Activated CD8-positive, alpha-beta memory T cell treated with anti-CD3 and anti-CD28 coated beads for 1 hour (primary cell): Measurements from ENCODE around the gene NLK.
"Not testable (repeated sequence)": the region's sequence is repeated elsewhere in the genome, so short reads cannot be mapped to it uniquely, and the experiment has no call there.

Experiments
- DNase-seq, 2 donors: peaks; one replicate each; pipeline ENCODE4 v3.0.0-alpha.2; 2020; ENCODE audit warnings: low read depth in 1 of 2; ENCODE audit errors: extremely low read depth in 1 of 2

NLK gene

DNA sequence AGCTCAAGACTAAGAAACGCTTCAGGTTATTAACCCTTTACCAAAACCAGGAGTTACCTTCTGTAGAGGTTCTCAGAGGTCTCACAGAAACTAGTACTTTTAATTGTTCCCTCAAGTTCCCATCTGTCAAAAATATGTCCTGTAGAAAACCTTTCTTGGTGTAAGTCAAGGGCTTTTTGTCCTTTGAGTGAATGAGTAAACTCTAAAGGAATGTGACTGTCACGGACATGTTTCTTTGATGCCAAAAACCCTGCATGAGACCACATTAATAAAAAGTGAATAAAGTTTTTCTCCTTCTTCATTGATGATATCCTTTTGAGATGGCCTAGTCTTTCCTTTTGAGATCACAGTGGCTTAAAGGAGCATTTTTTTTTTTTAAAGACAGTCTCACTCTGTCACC is 102.9 kb downstream of the NLK start:
- no peak for DNase-seq

DNA sequence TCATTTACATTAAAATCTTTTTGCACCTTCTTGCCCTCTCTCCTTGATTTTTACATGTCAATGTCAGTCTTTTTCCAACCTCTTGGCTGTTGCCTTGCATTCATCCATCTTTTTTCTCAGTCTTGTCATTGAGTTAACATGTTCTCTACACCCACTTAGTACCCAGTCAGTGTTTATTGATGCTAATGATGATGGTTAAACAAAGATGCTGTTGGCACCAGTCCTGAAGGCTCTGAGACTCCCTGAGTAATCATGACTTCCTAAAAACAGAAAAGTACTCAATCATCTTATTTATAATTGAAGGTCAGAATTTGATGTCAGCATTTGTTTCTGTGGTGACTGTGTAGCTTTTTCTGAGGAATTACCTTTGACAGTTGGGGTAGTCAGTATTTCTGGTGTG is 104.5 kb downstream of the NLK start:
- no peak for DNase-seq

DNA sequence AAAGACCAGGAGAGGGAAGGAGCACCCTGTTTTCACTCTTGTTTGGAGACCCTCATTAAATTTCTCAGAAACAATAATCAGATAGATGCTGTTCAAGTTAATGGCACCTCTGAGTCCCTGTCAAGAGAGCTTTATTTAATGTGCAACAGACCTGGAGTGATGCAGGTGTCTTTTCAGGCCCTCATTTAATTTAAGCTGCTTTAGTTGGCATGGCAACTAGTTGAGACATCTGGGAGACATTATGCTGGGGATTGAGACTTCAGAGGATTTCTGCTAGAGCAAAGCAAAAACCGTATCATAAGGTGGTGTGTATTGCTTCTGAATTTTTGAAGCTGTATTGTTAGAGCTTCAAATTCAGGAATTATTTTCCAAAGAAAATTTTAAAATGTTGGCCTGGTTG is 108.5 kb downstream of the NLK start:
- no peak for DNase-seq

DNA sequence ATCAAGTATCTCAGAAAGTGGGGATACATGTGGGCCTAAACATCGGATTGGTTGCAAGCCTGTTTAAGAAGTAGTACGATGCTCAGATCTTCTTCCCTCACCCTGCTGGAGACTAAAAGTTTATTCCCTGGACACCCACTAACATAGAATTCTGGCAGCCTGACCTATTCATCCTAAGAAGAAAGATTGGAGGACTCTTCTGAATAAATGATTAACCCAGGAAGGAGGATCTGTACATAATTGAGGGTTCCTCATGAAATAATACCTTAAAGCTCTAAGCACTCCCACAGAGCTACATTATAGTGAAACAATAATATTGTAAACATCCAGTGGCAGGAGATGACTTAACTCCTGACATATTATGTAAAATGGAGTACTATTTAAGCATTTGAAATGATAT is 111.7 kb downstream of the NLK start:
- no peak for DNase-seq

DNA sequence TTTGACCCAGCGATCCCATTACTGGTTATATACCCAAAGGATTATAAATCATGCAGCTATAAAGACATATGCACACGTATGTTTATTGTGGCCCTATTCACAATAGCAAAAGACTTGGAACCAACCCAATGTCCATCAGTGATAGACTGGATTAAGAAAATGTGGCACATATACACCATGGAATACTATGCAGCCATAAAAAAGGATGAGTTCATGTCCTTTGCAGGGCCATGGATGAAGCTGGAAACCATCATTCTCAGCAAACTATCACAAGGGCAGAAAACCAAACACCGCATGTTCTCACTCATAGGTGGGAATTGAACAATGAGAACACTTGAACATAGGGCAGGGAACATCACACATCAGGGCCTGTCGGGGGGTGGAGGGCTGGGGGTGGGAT is 112.9 kb downstream of the NLK start:
- DNase-seq: not testable (repeated sequence)

DNA sequence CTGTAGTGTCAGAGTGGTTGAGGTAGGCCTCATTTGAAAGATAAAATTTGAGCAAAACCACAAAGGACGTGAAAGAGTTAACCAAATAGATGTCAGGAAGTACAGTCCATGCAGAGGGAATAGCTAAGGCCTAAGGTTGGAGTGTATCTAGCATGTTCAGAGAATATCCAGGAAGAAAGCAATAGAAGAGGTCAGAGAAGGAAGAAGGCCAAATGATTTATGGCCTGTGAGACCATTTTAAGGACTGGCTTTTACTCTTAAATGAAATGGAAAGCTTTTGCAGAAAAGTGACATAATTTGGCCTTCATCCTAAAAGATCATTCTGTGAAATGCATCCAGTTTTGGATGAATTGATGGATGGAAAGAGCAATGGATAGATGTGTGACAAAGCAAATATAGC is 116.5 kb downstream of the NLK start:
- DNase-seq: no peak

DNA sequence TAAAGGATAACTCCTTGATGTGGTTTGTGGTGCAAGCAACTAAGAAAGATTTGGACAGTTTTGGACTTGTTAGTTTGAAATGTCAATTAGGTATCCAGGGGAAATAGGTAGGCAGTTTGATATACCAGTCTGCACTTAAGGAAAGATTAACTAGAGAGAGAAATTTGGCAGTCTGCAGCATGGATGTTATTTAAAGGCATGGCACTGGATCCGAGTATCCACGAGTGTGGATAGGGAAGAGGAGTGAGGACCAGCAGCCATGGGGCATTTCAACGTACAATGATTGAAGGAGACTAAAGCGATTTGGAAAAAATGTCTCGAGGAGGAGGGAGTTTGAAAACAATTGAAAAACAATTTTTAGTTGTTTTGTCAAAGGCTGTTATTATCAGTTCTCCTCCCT is 117.4 kb downstream of the NLK start:
- no peak for DNase-seq

DNA sequence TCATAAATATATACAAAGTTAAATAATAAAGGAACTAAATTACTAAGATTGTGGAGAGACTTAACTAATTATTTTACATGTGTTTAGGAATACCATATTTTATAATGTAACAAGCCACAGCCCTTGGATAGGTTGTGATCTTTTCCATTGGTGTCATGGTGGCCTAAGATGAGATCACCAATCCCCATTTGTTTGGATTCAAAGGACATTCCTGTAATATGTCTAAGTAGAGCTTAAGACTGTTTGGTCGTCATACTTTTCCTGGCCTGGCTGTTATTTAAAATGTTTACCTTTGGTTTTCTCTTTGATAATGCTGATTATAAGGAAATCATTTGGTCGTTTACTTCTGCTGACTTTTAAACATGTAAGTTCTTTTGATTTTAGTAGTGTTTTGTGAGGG is 118.1 kb downstream of the NLK start:
- DNase-seq: no peak

DNA sequence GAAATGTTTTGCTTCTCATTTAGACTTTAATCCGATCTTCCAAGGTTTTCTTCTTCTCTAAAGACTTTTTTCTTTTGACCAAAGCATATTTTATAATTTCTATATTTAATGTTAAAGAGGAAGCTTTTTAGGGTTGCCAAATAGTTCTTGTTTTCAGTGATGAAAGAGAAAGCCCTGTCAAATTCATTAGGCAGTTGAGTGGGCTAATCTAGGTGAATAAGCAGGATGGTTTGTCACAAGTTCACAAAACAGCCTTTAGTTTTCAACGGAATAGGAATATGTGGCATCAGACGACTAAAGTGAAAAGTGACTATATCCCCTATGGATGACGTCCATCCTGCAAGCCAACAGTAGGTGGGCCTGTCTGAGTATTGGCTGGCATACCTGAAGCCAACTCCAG is 118.8 kb downstream of the NLK start:
- no peak for DNase-seq

DNA sequence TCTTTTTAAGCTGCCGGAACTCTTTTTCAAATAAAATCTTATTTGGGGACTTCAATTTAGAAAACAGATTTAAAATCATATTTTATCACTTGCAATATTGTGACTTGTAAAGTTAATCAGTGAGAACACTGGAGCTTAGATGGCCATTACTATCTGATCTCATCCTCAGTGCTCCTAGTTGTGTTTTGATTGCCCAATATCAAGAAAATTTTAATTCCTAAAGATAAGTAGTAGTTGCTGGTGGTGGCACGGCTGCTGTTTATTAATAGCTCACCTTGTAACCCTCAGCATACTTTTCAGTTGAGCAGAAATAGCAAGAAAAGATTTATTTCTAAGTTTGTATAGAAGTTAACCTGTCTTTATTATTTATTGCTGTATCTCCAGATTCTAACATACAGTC is 124.0 kb downstream of the NLK start:
- DNase-seq: no peak

DNA sequence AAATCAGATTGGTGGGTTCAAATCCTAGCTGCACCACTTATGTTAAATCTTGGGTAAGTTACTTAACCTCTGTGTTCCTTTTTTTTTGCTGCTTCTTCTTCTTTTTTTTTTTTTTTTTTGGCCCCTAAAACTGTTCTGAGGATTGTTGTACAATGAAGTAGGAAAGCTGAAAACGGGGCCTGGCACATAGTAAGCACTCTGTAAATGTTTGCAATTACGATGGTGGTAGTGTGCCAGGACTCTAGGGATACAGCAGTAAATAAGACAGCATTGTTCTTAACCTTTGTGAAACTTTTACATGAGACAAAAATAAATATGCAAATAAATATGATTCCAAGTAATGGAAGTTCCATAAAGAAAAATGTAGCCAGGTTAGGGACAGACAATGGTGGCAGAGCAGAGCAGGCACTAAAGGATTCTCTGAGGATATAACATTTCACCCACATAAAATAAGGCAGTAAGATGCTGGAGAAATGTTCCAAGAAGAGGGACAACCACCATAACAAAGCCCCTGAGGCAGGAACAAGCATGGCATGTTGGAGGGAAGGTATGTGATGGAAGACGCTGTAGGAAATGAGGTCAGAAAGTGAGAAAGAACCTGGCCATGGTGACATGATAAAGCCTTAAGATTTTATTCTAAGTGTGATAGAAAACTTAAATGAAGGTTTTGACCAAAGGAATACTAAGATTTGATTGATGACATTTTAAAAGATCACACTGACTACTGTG is 127.3 kb downstream of the NLK start:
- no peak for DNase-seq

DNA sequence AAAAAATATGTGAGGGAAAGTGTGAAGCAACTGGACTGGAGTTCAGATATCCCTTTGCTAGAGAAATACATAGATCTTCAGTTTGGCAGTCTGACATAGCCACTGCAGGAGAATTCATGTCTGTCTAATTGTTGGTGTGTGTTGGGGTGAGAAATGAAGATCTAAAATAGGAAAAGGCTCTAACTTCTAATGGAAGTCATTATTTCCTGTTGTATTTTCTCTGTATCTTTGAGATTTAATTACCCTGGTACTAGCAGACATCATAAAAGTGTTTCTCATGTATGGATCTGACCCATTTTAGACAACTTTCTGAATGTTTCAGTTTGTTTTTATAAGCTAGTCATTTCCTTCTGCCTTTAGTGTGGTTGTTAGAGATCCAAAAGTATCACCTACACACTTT is 128.3 kb downstream of the NLK start:
- no peak for DNase-seq

DNA sequence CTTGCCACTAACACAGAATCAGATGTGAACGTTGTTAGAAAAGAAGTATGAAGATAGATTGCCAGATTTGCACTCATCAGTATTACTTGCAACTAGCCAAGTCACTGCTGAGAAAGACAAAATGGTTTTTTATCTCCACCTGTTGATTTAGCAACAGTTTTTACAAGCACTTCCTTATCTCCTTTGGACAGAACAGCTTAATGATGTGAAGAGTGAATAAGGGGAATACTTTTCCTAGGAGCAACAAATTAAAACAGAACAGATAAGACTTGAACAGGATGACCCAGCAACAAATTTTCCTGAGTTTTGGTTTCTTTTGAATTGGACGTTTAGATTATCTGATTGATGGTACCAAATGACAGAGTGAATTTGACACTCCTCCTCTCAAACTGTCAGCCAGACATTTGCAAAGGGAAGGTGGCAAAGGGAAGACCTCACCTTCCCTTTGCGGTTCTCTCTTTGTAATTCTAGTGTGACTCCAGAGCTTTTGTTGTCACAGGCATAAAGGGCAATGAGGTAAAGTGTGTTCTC is 130.6 kb downstream of the NLK start:
- DNase-seq: no peak

DNA sequence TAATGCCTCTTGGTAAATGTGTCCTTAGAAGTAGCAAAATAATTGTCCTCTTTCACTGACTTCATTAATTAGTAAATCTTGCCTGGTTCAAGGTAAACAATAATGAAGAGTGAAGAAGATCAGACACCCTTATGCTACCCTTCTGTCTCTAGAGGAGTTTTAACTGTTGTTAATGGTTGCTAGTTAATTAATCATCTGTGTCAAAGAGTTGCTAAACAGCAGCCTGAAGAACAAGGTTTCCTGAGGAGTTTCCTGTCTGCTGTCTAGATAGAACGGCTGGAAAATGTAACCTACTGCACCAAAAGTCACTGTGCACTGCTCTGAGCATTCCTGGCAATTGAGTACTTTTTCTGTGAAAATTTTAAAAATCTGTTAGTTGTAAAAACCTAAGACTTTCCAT is 131.3 kb downstream of the NLK start:
- no peak for DNase-seq

DNA sequence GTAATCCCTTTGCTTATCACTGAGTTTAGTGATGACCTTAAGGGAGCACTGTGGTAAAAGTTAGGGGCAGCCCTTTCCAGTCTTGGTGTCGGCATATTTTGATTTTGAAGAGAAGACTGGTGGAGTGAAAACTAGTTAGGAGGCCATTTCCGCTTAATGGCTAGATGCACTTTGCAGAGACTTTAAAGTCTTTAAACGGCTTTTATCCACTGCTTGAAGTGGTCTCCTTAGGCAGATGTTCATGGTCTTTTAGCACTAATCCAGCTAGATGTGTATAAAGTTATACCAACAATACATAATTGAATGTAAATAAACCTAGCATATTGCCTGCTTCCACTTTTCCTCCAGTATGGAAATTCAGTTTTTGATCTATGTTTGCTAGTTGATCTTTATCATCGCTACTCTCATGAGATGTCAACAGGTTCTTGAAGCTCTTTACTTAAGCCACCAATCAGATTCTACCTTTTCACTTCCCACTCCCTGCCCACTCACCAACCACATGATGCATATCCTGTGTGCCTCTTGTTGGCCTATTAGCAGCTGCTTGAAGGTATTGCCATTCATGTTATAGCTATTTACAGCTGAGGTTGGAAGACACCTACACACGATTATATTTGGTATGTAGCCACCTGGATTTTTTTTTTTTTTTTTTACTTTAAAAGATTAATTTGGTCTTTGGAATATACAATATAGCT is 132.0 kb downstream of the NLK start:
- no peak for DNase-seq

DNA sequence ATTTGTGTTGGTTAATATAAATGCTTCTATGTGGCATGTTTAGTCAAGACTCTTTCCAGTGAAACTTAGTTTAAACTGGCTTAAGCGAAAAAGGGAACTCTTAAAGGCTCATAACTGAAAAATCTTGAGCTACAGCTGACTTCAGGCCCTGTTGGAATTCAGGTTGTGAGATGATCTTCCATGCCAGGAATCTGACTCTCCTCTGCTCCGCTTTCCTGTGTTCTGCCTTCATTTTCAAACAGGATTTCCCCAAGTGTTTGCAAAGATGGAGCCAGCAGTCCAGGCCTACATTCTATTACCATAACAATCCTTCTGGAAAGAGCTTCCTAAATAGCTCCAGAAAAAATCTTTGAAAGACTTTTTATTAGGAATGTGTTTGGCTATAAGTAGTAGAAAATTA is 134.9 kb downstream of the NLK start:
- DNase-seq: no peak

DNA sequence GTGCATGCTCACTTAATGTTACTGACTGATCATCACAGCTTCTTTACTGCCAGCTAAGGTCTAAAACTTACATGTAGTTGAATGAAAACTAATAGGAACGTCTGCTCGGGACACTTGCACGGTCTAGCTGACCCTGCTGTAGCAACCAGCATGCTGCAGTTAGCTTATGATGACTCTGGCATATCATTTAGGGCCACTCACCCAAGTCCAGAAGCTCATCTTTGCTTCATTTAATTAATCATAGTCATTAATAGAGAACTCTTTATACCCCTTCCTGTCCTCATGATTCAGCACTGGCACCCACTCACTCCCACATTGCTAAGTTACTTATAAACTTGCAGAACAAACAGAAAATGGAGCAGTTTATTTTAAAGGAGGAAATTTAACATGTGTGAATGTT is 136.3 kb downstream of the NLK start:
- no peak for DNase-seq

DNA sequence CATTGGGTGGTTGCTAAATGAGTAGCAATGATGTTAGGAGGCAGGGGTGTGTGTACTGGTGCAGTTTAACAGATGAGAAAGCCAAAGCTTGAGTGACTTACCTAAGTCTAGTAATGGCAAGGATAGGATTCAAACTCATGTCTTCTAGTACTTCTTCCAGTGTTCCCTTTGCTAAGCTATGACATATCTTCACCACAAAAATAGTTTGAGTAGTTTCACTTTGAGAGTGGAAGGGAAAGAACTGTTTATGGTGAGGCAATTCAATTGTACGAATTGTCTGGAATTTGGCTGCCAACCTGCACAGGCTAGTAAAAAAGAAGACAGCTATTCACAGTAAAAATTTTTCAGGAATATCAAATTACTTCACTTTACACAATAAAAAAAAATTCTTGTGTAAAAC is 138.0 kb downstream of the NLK start:
- no peak for DNase-seq

DNA sequence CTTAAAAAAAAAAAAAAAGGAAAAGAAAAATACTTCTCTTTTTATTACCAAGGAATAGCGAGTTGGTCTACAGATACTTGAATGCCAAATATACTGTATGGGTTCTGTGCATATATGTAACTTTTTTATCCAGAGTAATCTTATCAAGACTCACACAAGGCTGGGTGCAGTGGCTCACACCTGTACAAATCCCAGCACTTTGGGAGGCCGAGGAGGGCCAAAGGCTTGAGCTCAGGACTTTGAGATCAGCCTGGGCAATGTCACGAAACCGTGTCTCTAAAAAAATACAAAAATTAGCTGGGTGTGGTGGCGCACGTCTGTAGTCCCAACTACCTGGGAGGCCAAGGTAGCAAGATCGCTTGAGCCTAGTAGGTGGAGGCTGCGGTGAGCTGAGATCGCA is 139.1 kb downstream of the NLK start:
- DNase-seq: no peak

DNA sequence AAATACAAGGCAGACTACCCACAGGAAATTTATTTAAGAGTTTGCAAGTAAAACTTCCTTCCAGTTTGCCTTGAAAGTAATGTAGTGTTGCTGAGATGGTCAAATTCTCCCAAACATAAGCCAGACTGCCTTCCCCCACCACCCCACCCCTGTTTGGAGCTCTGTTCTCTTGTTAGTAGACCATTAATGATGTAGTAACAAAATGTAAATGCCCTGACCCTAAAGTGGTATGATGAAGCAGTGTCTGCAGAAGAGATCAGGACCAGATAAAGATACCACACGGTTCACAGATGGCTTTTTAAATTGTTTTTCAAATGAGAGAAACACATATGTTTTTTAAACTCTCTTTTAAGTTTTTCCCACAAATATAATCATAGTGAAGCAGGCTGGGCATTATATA is 140.1 kb downstream of the NLK start:
- no peak for DNase-seq

DNA sequence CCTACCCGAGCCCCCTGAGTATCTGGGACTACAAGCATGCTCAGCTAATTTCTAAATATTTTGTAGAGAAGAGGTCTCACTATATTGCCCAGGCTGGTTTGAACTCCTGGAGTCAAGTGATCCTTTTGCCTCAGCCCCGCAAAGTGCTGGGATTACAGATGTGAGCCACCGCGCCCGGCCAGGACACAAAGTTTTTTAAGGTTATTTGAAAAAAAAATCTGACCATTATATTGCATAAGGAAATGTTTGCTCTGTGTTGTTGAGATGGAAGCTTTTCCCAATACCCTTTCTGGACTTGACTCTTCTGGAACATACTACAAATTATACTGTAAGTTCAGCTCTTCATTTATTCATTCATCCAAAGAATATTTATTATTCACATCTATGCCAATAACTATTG is 143.2 kb downstream of the NLK start:
- no peak for DNase-seq

DNA sequence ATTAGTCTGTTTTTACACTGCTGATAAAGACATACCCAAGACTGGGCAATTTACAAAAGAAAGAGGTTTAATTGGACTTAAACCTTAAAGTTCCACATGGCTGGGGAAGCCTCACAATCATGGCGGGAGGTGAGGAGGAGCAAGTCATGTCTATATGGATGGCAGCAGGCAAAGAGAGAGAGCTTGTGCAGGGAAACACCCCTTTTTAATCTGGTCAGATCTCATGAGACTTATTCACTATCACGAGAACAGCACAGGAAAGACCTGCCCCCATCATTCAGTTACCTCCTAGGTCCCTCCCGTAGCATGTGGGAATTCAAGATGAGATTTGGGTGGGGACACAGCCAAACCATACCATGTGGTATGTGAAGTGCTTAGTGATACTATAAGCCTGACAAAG is 144.0 kb downstream of the NLK start:
- DNase-seq: not testable (repeated sequence)

DNA sequence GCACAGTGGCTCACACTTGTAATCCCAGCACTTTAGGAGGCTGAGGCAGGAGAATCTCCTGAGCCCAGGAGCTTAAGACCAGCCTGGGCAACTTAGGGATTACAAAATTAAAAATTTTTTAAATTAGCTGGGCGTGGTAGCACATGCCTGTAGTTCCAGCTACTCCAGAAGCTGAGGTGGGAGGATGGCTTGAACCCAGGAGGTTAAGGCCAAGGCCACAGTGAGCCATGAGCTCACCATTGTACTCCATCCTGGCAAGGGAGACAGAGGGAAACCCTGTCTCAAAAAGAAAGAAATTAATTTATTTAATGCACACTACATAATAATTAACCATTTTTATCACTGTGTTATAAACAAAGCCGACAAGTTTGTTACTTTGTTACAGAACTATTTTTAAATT is 145.5 kb downstream of the NLK start:
- no peak for DNase-seq
